Stimulated activated CD8-positive, alpha-beta memory T cell treated with anti-CD3 and anti-CD28 coated beads, Interleukin-12 subunit alpha, Interleukin-12 subunit beta, amount 100 ng/mL, for 4 hours (primary cell): ENCODE data around the gene TES.
"Not testable (repeated sequence)": the region's sequence is repeated elsewhere in the genome, so short reads cannot be mapped to it uniquely, and the experiment has no call there.

ENCODE experiments used
- DNase-seq: peaks from one replicate; pipeline ENCODE4 v3.0.0-alpha.2; 2020; ENCODE audit warnings: low read depth

Gene TES

GRCh38 chr7:116223588-116223987 lies 13.2 kb downstream of the TES start:
- DNase-seq: no peak

- no peak for DNase-seq
Measured at GRCh38 chr7:116224492-116225098, 14.3 kb downstream of the TES start.

DNA sequence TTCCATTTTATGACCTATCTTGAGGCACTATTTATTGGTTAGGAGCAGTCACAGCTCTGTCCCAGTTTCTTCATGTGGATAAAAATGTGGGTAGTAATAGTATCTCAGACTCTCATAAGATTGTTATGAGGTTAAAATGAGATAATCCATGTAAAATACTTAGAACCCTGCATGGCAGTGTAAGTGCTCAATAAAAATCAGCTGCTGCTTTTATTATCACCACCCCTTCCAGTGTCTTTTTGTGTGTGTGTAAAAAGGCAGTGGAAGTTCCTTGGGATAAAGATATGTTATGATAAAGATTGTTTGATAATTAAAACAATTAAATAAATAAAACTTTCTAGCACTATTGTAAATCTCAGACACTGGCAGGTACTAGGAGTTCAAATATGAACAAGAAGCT lies 15.5 kb downstream of the TES start:
- no peak for DNase-seq

- DNase-seq: no peak
Measured at GRCh38 chr7:116226664-116227063, 16.3 kb downstream of the TES start.

GRCh38 chr7:116227678-116228239 lies 17.4 kb downstream of the TES start:
- no peak for DNase-seq

DNA sequence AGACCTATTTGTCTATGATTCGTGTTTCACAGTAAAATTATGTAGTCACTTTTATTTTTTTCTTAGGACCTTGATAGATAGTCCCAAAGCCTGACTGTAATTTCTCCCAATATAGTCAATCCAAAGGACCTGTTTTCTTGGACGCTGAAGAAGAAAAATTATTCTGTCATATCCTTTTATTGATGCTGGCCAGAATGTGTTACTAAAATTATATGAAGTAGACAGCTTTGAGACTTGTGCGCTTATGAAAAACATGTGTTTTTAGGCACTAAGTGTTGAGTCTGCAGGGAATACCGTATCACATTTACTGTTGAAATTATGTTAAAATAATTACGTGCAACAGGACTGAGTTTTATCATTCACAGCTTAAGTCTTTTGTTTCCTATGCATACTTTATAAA lies 17.9 kb downstream of the TES start:
- no peak for DNase-seq

GRCh38 chr7:116229366-116229765 lies 19.0 kb downstream of the TES start:
- no peak for DNase-seq

DNA sequence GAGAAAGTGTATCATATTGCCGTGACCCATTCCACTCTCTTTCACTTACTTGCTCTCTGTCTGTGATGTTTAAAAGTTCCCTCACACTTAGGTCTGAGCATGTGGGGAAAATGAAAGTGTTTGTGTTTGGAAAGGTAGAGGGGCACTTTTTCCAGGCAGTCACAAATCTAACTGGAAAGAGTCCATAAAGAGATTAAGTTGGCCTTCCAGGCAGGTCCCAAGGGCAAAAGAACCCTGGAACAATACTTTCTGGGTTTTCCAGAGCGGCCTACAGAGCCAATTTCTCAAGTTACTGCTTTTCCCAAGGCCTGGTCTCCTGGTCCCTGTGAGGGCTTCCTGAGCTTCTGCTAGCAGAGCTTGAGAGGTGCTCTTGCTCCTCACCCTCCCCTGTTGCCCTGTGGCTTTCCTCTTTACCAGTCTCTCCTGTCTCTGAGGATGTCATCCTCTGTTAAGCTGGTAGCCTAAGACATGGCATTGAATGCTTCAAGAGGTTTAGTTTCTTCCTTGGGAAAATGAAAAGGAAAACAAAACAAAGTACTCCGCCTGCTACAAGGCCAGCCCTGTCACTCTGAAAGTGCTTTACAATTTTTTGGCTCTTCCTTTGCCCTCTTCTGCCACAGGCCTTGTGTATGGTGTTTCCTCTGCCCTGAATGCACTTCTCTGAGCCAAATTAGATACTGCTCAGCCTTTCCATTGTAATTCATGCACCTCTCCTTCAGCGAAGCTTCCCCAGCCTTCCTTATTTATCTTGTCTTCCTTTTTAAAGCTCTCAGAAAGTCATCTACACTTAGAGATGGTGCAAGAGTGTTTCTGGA lies 20.1 kb downstream of the TES start:
- DNase-seq: no peak

DNA sequence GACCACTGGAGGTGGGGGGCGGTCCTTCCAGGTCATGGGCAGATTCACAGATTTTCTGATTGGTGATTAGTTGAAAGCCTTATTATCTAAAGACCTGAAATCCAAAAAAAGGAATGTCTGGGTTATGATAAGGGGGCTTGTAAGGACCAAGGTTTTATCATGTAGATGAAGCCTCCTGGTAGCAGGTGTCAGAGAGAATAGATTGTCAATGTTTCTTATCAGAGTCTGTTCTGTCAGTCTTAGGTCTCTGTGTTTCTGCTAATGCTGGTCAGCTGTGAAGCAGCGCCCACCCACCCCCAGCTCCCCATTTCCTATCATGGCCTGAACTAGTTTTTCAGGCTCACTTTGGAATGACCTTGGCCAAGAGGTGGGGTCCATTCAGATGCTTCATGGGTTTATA lies 21.2 kb downstream of the TES start:
- DNase-seq: no peak

- no peak for DNase-seq
Measured at GRCh38 chr7:116231949-116232348, 21.6 kb downstream of the TES start.

DNA sequence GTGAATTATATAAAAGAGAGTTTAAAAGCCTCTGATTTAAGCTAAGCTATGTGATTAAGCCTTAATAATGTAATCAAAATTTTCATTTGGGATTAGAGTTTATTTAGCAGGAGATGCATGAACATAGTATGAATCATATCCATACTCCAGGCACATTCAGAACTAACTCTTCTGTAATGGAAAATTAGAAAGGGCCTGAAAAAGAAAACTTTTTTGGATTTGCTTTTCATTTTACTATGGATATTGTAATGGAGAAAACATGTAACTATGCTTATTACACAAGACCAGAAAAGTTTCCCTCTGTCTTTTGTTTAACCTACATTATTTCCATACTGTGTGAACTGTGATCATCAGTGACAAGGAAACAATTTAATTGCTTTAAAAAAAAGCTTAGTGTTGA lies 22.0 kb downstream of the TES start:
- DNase-seq: no peak

- no peak for DNase-seq
Measured at GRCh38 chr7:116232920-116233319, 22.6 kb downstream of the TES start.

- no peak for DNase-seq
Measured at GRCh38 chr7:116234517-116235200, 24.3 kb downstream of the TES start.

DNA sequence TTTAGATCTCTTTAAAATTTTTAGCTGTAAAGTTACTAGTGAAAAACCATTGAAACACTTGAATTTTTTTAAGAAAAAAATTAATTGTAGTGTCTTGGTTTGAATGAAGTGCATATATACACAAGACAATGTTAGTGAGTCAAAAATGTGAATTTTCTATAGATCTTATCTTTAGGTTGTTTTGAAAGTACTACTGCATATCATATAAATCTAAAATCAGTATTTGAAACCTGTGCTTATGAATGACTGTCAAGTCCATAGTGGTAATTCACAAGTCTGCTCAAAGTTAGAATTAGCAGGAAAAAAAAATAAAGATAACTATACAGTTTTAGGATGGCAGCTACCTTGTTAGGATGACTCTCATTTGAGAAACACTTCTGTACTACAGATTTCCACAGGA lies 25.0 kb downstream of the TES start:
- no peak for DNase-seq

DNA sequence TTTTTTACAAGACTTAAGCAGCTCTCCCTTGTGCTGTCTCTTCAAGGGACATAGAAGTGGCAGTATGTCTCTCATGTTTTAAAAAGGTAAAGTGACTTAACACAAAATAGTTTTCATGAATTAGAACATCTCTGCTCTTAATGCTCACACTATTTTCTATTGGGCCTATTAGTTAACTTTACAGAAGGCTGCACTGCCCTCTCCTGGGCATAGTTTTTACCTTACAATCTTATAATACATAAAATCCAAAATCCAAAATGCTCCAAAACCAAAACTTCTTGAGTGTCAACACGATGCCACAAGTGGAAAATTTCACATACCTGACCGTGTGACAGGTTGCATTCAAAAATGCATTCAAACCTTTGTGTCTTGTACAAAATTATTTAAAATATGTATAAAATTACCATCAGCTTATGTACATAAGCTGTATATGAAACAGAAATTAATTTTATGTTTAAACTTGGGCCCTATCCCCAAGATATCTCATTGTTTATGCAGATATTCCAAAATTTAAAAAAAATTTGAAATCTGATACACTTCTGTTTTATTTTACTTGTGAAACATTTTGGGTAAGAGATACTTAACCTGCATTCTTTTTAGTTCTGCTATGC lies 25.8 kb downstream of the TES start:
- DNase-seq: no peak

- no peak for DNase-seq
Measured at GRCh38 chr7:116239020-116239419, 28.7 kb downstream of the TES start.

GRCh38 chr7:116239434-116239833 lies 29.1 kb downstream of the TES start:
- DNase-seq: no peak

DNA sequence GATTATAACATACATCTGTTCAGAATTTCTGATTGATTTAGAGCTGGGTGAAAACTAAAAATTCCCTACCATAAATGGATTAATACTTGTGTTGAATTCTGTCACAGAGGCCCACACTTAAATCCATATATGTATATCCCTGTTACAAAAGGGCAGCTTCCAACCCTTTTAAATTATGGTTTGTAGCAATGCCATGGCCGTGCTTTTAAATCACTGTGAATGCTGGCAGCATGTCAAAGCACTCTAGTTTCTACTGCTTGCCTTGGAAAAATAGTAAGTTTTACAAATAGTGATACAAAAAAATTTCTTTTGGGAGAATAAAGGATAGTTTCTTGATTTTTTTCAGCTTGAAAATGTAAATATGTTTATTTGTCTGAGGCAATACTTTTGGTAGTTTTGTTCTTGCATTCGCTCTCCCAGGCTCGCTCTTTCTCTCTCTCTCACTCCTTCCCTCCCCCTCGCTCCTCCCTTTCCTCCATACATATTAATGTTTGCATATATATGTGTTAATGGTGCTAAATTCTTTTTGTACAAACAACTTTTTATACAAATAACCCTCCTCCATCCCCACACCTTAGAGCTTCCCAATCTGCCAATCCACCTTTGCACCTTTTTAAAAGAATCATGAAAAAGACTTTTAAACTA lies 29.8 kb downstream of the TES start:
- no peak for DNase-seq

DNA sequence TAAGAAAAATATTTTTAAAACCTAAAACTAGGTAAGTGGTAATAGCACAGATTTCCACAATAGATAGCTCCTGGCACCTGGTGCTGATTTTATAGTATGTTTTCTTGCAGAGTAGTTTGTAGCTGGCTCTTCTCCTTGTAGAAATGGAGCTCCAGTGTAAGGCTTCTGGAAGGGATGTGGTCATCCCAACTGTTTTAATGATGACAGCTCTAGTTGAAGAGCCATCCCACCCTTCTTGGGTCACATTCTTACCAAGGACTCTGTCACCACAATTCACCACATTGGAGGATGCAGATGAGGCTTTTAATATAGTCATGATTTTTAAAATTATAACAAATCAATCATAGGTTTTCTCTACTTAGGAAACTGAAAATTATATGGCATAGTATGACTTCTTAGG lies 31.0 kb downstream of the TES start:
- DNase-seq: no peak

GRCh38 chr7:116242178-116242577 lies 31.8 kb downstream of the TES start:
- DNase-seq: no peak

GRCh38 chr7:116242759-116243158 lies 32.4 kb downstream of the TES start:
- DNase-seq: no peak

GRCh38 chr7:116244803-116245202 lies 34.5 kb downstream of the TES start:
- DNase-seq: not testable (repeated sequence)
